ENCODE data around the gene PAPSS1. TPM values are rescaled to one million over a fixed set of nuclear protein-coding genes. Genes with fewer than 3 reads are reported as not detected.

The PAPSS1 gene
- total and polyA plus RNA-seq, 2 of the 8 experiments (the other 6 are each of a cell fraction or from before 2014, with no cell fraction given) = 79.2 to 98.5 TPM

- Histone ChIP-seq H2BK20ac (ENCODE audit: low read length) (no peak overlapping the region), H3K4me2 (ENCODE audit: insufficient read depth in 1 of 2, low read depth in 2 of 2, low read length in 2 of 2) (no peak overlapping the region), H2BK12ac (ENCODE audit: low read depth, low read length) (no peak overlapping the region), H4K5ac (ENCODE audit: insufficient read length, low read depth, low read length) (no peak overlapping the region), H3K14ac (ENCODE audit: insufficient read length) (no peak overlapping the region), H4K91ac (replicated peaks; ENCODE audit: insufficient read length, low read length) (no peak overlapping the region), H3K9me3 (ENCODE audit: insufficient read depth in 2 of 2, low read depth in 1 of 2, low read length in 1 of 2) (no peaks in the 10 kb centered on the region), H3K4ac (replicated peaks; ENCODE audit: insufficient read length, low read depth, low read length) (no peak overlapping the region), H3K4me3 (ENCODE audit: extremely low read depth in 1 of 4, insufficient read depth in 2 of 4, low read depth in 3 of 4, low read length in 4 of 4) (no peak overlapping the region), H2BK15ac (ENCODE audit: low read length) (no peak overlapping the region), H4K20me1 (replicated peaks in 1 of 2; ENCODE audit: control insufficient read depth in 1 of 2, insufficient read depth in 2 of 2, low read length in 2 of 2) (peaks cover 0 to 2% of the 10 kb centered on the region in 2 experiments), H3K9ac (replicated peaks in 1 of 4; ENCODE audit: extremely low read depth in 1 of 4, low read depth in 3 of 4, low read length in 3 of 4) (no peak overlapping the region), H3K23me2 (ENCODE audit: low read depth, low read length) (no peaks in the 10 kb centered on the region; the same call in 1 of the 2 replicates), H3K56ac (replicated peaks; ENCODE audit: insufficient read length, low read depth, low read length) (no peak overlapping the region), H4K8ac (ENCODE audit: extremely low read depth, insufficient read depth, low read length) (no peak overlapping the region), H3K4me1 (replicated peaks in 1 of 4; ENCODE audit: control insufficient read depth in 3 of 4, insufficient read depth in 4 of 4, low read length in 3 of 4) (peaks cover 0 to 5% (median under 1%) of the 10 kb centered on the region in 4 experiments; a peak in 3 of 7 replicates), H2BK120ac (replicated peaks; ENCODE audit: low read depth, low read length) (no peak overlapping the region), H3K23ac (ENCODE audit: insufficient read length) (no peak overlapping the region), H2AFZ (ENCODE audit: low read length) (no peak overlapping the region), H3K27ac (ENCODE audit: low read depth, low read length) (no peak overlapping the region), H3K27me3 (replicated peaks in 1 of 4; ENCODE audit: control insufficient read depth in 3 of 4, extremely low read depth in 1 of 4, insufficient read depth in 3 of 4, low read length in 3 of 4) (no peaks in the 10 kb centered on the region), H2BK5ac (ENCODE audit: low read depth, low read length) (no peak overlapping the region), H2AK5ac (ENCODE audit: low read depth, low read length) (no peak overlapping the region), H3K79me2 (ENCODE audit: control insufficient read depth in 1 of 2, insufficient read depth in 2 of 2, low read length in 2 of 2) (peaks cover 0 to 9% of the 10 kb centered on the region in 2 experiments; a peak in 2 of 4 replicates), H3K18ac (ENCODE audit: extremely low read depth, low read length) (no peak overlapping the region), H3K36me3 (ENCODE audit: control insufficient read depth in 2 of 4, insufficient read depth in 4 of 4, low read length in 3 of 4) (peaks cover 0 to 11% (median 5%) of the 10 kb centered on the region in 4 experiments; a peak in 5 of 8 replicates), H3K79me1 (ENCODE audit: low read depth, low read length) (peaks cover 5% of the 10 kb centered on the region; the same call in 1 of the 2 replicates)
- ChIA-PET CTCF (ENCODE audit: partially characterized antibody) (interaction anchor here (0.5 to 1.4 kb wide), 2 partner anchors 46 to 327 kb away, joined by 3 to 5 read pairs; no protein-coding TSS in a partner anchor), POLR2A (ENCODE audit: partially characterized antibody) (interaction anchor here (1.7 kb wide), 1 partner anchor 30 kb away, joined by 4 read pairs; the partner anchor contains the start of gene PAPSS1)
- 91% methylated on average over 2 of the region's 2 CpGs; no CpG with 5 or more reads in 1 of the 2 experiments for WGBS, 2 experiments (ENCODE audit: extremely low coverage in 1 of 2, insufficient coverage in 1 of 2, insufficient read length in 1 of 2, insufficient replicate concordance in 2 of 2, low coverage in 1 of 2, low lambda C conversion rate in 2 of 2, missing lambda C conversion rate in 1 of 2)
- DNase-seq (ENCODE audit: low read depth in 1 of 2, low spot score in 2 of 2) = no peak
- FAIRE-seq = no peak
- no peak for TF ChIP-seq NANOG (IDR thresholded peaks at IDR 0.05; ENCODE audit: insufficient read depth, low read depth, low read length, poor library complexity, severe bottlenecking)
- TF ChIP-seq MAFK (IDR thresholded peaks at IDR 0.05; ENCODE audit: low read depth, low read length) = no peak
- TF ChIP-seq SRF (IDR thresholded peaks at IDR 0.05; ENCODE audit: low read depth, low read length) = no peak
- TF ChIP-seq EP300 (IDR thresholded peaks at IDR 0.05; ENCODE audit: borderline replicate concordance in 1 of 2, low read depth in 2 of 2, low read length in 2 of 2) = no peak
- no peak for TF ChIP-seq BRCA1 (IDR thresholded peaks at IDR 0.05; ENCODE audit: low read depth, low read length)
- TF ChIP-seq SUZ12 (IDR thresholded peaks at IDR 0.05; ENCODE audit: low read length) = no peak
- no peak for TF ChIP-seq FOSL1 (IDR thresholded peaks at IDR 0.05; ENCODE audit: insufficient read depth, low read depth, low read length)
- no peak for TF ChIP-seq EGR1 (IDR thresholded peaks at IDR 0.05; ENCODE audit: borderline replicate concordance, low read depth, low read length)
- TF ChIP-seq GABPA (IDR thresholded peaks at IDR 0.05; ENCODE audit: borderline replicate concordance, insufficient read depth, low read length) = no peak
- TF ChIP-seq ASH2L (IDR thresholded peaks at IDR 0.05; ENCODE audit: low read length) = no peak
- TF ChIP-seq POLR2A (IDR thresholded peaks at IDR 0.05; ENCODE audit: control extremely low read depth in 1 of 2, low read depth in 2 of 2, low read length in 2 of 2) = no peak
- no peak for TF ChIP-seq SP2 (IDR thresholded peaks at IDR 0.05; ENCODE audit: low read length)
- TF ChIP-seq CBX5 (IDR thresholded peaks at IDR 0.05; ENCODE audit: low read depth, low read length) = no peak
Measured at GRCh38 chr4:107689912-107690587, 30.0 kb downstream of the PAPSS1 start.

Data from H1 (cell line).